ENCODE results near the gene HOXD11. TPM values are rescaled to one million over a fixed set of nuclear protein-coding genes. Genes with fewer than 3 reads are reported as not detected.
A peak's percentile ranks its signal among the peaks of the same experiment; 100 is the strongest.

The HOXD11 gene
- 0.84 TPM for polyA plus RNA-seq (2013, experiment 1 of 2; ENCODE audit: insufficient read length)
- 0.73 TPM for polyA plus RNA-seq (2013, experiment 2 of 2; ENCODE audit: insufficient read length)

DNA sequence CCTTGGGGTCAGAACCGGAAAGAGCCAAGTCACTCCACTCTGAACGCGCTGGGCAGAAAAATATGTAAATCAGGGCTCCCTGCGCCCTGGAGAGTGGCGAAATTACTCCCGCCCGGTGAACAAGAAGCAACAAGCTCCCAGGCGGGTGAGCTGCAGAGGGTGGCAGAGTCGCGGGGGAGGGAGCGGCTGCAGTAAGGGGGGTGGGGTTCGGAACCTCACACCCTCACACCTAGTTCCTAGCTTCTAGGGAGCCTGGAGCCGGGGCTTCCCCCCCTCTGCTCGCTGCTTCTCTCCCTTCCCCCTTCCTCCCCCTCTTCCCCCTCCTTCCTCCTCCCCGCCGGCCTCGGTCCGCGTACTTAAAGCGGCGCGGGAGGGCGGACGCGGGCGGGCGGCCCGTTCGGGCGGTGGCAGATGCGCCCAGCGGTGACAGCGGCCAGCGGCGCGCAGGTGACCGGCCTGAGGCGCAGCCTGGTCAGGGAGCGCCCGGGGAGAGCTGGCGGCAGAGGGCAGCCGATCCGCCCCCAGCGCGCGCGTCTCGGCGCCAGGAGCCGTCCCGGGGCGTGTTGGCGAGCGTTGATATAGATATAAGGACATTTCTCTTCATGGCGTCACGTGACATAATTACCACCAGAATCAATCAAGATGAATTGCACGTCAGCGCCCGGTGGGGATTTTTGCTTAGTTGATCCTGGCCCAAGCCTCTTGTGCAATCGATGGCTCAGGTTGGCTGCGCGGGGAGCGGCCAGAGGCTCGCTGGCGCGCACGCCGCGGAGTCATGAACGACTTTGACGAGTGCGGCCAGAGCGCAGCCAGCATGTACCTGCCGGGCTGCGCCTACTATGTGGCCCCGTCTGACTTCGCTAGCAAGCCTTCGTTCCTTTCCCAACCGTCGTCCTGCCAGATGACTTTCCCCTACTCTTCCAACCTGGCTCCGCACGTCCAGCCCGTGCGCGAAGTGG is at the start of gene HOXD11:
TSS of gene HOXD11 (plus strand) at position 700 of the 959 bp plus-strand sequence. CDS start at position 776, 76 bp downstream.
- peak; percentile 60 for DNase-seq

DNA sequence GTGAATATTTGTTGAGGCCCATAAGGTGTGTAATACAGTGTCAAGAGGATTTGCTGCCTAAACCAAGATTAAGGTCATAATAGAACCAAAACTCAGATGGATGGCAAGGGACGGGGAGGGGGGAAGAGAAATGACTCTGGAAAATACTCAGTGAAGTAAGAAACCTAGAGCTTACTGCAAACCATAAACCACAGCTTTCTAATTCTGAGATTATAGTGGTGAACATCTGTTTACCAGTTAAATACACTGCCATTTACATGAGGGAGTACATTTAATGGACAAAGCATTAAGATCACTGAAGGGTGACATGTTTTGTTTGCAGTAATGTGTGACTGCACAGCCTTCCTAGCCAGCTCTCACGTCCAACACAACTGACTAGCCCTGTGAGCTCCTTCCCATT is 43.1 kb upstream of the HOXD11 start:
- no peak for DNase-seq

DNA sequence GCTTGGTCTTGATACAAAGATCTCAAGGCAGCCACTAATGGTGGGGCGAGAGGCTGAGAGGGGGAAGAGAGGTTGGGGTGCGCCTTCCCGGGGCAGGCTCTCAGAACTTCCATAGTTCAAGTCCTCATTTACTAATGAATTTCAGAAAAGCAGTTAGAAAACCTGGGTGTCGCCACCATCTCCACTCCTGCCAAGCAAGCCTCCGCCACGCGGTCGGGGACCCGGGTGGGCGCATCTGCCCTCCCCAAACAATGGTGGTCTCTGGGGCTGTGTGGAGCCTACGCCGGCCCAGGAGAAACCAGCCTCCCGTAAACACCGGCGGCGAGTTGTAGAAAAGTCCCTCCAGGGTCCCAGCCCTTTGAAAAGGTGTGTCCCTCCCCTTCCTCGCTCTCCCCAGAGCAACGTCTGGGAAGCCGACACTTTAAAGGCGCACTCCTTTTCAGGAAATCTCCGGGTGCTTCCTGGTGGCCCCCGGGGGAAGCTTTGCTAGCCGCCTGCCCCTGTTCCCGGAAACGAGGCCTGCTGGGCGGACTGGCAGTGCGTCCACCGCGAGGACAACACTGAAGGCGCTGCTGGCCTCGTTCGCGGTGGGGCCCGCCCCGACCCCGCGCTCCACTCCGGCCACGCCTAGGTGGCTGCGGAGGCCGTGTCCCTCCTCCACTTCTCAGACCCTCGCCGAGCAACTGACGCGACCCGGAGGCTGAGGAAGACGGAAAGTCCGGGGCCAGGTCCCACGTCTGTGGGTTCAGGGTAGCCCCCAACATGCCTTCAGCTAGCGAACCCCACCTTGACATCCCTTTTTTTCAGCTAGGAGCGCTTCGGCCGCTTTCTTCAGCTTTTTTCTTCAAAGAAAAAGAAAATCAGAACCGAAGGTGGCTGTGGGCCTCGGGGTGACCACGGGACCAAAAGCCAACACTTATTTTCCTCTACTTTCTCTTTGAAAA is 40.2 kb upstream of the HOXD11 start:
- DNase-seq, result no peak

DNA sequence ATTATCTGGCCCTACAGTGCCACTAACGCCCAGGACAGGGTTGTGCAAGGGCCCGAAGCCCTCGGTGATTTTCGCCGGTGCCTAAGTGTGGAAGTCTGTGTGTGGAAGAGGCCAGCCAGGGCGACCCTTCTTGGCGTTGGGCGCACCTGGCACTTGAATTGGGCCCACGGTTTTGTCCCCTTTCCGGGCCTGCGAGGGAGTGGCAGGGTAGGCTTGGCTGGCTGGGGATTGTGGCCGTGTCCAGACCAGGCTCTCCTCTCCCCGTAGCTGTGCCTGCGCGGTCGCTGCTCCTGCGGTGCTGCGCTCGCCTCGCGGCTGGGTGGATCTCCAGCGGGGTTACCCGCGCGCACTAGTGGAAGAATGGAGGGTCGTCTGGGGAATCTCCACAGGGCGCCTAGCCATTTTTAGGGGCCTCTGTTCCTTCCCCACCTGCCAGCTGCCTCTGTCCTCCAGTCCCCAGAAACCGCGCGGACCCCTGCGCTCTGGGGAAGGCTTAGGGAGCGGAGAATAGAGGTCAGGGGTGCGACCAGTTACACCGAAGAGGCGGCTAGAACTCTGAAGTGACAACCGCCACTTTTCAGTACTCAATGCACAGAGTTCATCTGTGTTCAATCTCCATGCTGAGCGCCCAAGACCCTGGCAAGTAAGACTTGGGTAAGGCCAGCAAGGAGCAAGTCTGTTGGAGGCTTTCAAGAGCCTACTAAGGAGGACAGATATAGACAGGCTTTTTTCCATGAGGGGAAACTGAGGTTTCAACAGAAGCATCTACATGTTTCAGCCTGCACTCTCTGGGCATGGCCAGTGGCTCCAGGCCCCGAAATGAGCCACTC is 39.3 kb upstream of the HOXD11 start:
- DNase-seq, result no peak

DNA sequence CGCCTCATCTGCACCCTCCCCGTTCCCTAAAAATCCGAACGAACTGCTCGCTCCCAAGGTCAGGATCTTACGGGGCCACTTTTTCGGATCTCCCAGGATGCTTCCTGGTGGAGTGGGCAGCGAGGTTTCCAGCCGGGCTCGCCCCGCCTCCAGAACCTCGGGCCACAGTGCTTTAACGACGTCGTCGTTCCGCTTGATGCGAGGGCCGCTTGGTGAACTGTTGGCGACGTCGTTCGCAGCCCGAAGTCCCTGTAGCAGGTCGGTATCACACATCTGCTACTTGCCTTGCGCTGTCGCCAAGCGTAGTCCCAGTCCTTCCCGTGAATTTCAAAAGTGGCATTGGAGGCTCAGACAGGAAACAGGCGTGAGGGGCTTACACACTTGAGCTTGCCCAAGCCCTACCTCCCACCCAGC is 38.7 kb upstream of the HOXD11 start:
- no peak for DNase-seq

DNA sequence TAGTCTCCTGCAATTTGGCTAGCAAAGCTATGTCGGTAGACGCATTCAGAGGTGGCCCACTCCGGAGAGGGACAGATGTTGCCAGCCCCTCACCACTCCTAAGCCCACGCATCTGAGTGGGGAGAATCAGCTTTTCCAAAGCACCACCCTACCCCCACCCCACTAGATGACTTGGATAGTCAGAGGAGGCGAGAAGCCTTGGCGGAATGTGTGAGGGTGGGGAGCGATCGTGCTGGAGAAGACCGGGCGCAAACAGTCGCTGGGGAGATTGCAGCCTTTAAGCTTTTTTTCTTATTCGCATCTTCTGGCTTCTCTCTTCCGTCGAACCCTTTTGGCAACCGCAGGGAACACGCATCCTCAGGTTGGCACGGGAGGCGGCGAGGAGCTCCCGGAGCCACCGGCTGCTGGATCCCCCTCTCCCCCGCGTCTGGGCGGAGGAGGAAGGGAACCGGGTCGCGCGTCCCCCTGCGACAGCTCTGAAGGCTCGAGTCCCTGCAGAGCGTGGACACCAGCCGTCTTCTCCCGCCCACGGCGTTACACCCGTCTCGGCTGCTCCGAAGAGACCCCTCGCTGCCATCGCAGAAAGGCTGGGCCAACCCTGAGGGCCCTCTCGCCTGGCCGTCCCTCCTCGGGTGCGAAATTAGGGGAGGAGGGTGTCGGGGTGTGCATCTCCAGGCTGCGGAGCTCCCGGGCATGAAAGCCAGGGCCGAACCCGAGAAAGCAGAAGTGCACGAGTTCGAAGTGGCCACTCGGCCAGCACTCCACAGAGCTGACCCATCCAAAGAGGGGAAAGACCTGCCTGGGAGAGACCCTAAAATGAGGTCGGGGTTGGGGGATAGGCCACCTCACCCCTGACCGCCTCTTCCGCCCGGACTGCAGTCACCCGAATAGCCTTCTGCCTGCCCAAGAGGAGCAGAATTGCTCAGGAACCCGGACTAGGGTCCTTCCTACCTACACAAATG is 35.5 kb upstream of the HOXD11 start:
- no peak for DNase-seq

DNA sequence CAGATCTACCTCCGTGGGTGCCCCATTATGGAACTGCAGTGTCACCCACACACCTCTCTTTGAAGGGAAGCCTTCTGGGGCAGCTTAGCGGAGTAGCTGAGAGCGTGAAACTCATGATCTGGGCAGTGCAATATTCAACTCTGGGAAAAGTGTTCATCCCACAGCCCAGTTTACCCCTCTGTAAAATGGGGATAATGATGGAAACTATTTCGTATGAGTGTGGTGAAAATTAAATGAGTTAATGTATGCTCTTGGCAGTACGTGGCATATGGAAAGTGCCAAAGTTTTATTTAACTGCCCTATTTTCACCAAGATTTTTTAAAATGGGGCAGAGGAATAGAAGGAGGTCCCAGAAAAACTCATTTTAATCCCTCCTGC is 34.8 kb upstream of the HOXD11 start:
- DNase-seq, result no peak

DNA sequence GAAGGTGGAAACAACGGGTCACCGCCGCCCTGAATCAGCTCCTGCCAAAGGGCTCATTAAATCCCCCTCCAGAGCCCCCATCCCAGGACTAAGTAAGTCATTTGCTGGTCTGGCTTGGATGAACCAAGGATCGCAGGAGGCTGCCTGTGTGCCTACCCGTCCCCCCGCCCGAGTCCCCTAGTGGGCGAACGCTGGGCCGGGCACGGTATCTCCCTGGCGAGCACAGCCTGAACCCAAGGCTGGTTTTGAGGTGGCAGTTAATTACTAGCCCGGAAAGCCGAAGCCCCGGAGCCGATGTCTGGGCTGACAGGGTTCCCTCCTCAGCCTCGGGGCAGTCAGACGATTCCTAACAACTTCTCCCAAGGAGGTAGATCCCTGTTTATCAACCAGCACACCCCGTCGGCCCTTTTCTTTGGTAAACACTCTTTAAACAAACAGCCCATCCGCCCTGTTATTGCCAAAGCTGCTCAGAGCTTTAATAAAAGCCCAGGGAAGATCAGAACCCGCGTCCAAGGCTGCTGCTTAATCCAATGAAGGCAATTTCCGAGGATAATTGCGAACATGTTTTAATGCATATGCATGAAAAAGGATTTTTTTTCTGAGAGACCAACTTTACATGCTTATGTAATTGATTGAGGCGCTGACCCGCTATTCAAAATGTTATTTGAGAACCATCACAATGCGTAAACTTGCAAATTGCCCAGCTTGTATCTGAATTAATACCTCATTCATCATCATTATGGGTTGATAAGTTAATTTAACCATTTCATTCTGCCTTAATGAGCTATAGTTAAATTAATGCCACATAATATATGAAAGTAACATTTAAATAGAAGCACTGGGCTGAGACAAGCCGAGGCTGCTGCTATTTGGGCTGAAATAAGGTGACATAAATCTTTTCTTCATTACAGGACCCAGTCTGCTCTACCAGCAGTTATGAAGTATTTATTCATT is 33.9 kb upstream of the HOXD11 start:
- no peak for DNase-seq

DNA sequence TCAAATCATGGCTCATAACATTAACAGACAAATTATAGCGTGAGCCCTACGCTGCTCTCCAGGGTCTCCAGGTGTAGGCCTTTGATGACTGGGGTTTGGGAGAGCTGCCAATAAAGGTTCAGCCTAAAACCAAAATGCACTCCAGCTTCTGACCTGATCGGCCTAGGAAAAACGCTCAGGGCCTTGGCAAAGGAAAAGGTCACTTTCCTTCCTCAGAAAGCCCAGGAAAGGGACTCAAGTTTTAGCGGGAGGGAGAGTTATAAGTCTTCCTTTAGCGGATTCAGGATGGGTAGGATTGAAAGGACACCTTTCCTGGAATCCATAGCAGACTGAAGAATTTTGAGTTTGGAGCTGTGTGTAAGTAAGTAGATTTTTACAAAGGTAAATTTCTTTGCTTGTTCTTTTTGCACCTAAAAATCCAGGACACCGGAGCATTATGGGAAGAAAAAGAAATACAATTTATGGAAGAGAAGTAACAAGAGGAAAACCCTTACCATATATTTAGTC is 32.1 kb upstream of the HOXD11 start:
- no peak for DNase-seq

DNA sequence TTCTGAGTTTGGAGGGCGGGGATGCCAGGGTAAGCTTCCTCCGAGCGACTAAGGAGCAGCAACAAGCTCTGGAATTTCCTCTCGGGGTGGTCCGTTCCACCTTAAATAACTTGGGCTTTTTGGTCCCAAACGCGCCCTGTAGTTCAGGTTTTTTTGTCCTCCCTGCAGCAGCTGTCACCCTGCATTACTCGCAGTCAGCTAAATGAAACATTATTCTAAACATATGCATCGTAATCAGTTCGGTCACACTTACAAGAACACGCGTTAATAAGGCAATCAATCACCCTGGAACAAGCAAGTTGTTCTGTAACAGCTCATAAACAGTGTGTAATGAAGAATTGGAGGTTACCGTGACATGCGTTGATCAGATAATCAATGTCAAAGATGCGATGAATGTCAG is 31.6 kb upstream of the HOXD11 start:
- DNase-seq, result no peak

DNA sequence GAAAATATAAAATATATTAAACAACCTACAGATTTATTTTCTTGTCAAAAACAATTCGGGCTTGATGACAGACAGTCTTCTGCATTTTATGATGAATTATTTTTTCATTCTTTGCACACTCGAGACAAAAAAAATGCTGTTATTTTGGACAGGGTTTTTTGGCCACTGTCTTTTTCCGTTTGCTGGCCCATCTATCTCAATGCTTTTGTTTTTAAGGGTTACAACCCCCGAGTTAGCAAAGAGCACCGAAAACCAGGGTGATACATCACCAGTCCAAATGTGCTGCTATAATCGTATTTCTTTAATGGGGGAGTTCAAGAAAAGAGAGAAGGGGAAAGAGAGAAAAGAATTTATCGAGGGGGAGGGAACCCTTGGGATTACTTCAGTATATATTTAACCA is 31.0 kb upstream of the HOXD11 start:
- DNase-seq, result no peak

DNA sequence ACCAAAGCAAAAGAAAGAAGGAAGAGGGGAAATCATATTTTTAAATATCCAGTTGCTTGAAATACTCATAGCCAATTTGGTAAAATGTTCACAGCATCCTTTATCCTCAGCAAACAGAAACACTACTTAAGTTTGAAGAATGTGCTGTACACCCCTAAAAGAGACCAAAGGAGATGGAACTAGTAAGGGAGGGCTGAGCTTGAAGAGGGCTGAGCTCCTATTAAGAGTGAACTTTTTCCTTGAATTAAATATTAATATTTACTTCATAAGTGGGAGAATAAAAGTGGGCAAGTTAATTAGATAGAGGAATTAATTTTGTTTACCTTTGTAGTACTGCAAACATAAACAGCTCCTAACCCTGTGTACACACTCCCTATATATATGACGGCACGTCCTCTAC is 30.3 kb upstream of the HOXD11 start:
- DNase-seq, result no peak

DNA sequence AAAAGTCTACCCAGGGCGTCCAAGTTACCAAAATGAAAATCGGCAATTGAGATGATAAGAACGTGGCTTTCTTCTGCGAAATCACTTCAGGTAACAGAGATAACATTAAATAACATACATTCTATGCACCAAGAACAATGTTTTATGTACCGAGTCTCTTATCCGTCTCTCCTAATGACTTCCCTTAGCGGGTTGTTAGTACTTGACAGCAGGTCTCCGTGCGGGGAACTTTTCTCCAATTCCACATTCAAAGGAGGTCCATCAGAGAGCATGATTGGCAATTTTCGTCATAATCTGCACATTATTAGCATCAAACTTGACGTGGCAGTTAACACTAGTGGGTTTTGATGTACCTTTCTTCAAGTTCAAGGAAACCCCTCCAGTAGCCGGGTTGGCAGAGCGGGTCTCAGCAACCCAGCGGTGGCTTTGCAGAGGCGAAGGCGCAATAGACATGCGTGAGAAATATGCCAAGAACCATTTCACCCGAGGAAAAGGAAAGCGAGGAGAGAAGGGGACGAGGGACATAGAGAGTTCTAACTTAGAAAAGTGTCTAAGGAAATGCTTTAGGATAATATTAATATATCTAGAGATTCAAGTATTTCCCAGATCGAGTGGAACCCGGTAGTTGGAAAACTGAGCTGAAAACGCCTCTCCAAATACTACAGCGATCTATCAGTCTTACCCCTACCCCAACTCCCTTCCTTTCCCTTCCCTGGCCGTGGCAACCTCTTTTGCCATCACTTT is 28.4 kb upstream of the HOXD11 start:
- DNase-seq, result no peak

DNA sequence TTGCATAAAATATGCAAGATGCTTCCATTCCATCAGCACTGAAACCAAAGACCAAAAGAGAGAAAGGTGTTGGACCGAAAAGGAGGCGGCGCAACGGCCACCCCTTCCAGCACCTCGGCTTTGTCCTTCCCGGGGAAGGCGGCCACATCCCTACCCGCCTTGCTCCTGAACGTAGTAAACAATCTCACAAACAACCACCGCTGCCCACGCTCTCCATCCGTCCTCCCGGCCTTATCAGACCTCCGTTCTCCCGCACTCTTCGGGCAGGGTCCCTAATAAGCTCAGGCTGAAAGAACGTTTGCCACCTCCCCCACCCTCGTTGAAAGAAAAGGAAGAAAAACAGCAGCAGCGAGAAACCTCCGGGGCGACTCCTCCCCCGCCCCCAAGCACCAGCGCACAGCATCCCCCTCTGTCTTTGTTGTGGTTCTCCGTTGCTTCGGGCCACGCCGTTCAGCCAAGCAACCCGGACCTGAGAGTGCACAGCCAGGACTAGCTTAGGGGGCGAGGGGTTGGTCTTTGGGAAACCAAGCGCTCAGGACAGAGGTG is 27.7 kb upstream of the HOXD11 start:
- DNase-seq, result no peak

DNA sequence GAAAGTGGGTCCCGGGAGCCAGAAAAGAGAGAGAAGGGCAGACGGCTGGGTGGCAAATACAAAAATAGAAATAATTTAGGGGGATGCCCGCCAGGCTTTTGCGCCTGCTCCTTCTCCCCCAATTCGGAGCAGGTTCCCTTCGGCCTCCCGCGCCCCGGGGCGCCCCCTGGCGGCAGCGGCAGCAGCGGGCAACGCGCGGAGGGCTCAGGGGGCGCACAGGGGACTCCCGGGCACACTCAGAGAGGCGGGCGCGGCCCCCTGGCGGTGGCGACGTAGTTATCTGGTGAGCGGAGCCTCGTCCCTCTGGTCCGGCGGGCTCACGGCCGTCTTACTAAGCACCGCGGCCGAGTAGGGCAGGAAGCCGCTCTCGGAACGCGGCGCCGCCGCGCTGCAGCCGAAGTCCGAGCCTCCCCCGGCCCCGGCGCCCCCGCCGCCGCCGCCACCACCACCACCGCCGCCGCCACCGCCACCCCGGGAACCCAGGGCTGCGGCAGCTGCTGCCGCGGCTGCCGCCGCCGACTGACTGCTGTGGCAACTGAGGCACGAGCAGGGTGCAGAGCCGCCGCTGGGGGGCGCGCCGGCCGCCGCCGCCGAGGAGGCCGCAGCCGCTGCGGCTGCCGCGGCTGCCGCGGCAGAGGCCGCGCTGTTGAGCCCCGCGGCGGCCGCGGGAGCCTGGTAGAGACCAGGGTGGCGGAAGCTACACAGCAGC is 27.1 kb upstream of the HOXD11 start:
- peak; percentile 45 for DNase-seq

DNA sequence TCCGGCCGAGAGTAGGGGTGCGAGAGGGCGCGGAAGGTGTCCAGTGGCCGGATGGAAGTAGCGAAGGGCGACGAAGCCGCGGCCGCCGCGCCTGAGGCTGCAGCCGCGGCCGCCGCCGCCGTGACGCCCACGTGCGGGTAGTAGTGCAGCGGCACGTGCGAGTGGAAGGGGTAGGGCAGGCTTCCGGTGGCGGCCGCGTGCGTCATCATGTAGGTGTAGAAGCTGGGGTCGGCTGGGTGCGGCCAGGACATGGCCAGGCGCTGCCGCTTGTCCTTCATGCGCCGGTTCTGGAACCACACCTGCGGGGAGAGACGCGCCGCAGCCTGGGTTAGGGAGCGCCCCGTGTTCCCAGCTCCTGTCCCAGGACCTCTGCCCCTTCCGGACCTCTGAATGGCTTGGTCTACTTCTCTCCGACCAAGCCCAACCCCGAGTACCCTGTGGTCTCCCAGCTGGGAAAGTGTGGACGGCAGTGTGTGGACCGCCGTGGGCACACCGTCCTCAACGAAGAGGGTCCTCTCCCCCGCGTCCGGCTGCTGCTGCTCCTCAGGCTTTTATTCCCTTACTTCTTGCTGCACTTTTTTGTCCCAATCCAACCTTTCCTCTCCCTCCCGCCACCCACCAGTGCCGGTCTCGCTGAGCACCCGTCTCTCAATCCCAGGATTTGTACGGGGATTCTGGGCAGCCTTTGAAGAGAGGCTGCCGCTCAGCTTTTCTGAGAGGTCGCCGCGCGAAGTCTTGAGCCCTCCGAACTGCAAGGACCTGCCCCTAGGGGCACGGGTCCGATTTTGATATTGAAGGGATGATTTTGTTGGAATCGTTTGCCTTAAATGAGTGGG is 26.3 kb upstream of the HOXD11 start:
- DNase-seq, result no peak

DNA sequence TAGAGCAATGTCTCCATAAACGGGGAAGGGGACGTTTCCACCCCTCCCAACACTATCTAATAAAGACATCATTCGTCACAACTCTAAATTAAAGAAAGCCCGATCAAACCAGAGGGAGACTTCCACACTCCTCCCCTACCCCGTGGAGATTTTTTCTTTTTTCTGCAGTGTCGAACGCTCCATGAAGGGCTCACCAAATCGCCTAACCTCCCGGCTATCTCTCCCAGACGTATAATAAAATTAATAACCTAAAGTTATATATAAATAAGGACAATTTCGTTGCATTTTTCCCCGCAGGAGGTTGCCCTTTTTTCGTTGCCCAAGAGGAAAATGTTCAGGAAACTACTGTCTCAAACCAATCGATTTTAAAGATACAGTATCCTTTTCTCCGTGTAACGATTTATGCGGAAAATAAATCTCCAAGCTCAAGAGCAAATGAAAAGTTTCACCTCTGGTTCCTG is 25.7 kb upstream of the HOXD11 start:
- no peak for DNase-seq
